GM19025 (cell line): ENCODE results near the gene BCR.

ENCODE experiments used
- ATAC-seq: cut with Tn5 transposase; IDR thresholded peaks from one replicate; pipeline ENCODE4 v1.9.1; 2021; ENCODE audit warnings: mild to moderate bottlenecking, low read depth, moderate library complexity; ENCODE audit not compliant: unreplicated experiment

BCR gene

GRCh38 chr22:23226497-23226850, 46.2 kb downstream of the BCR start:
- ATAC-seq = no peak

- ATAC-seq = no peak
Observed at GRCh38 chr22:23227380-23227779, 47.1 kb downstream of the BCR start.

GRCh38 chr22:23228503-23228902, 48.2 kb downstream of the BCR start:
- no peak for ATAC-seq

DNA sequence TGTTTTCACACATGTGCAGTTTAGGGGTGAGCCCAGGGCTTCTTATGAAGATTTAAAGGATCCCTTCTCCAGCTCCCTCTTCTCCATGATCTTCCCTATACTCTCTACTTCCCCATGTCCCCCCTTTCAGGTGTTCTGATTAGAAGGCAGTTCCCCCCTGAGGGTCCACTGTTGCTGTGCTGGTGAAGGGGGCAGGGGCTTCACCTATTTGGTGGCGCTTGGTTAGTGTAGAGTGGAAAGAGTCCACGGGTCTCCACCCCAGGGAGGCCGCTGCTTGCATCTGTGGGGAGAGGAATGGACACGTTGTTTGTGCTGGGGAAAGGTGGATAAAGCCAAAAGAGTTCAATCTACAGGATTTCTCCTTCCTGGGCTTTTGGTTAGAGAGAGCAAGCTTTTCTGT, 49.3 kb downstream of the BCR start:
- no peak for ATAC-seq

- ATAC-seq = no peak
Observed at GRCh38 chr22:23230348-23231068, 50.2 kb downstream of the BCR start.

GRCh38 chr22:23231471-23232093, 51.3 kb downstream of the BCR start:
- no peak for ATAC-seq

DNA sequence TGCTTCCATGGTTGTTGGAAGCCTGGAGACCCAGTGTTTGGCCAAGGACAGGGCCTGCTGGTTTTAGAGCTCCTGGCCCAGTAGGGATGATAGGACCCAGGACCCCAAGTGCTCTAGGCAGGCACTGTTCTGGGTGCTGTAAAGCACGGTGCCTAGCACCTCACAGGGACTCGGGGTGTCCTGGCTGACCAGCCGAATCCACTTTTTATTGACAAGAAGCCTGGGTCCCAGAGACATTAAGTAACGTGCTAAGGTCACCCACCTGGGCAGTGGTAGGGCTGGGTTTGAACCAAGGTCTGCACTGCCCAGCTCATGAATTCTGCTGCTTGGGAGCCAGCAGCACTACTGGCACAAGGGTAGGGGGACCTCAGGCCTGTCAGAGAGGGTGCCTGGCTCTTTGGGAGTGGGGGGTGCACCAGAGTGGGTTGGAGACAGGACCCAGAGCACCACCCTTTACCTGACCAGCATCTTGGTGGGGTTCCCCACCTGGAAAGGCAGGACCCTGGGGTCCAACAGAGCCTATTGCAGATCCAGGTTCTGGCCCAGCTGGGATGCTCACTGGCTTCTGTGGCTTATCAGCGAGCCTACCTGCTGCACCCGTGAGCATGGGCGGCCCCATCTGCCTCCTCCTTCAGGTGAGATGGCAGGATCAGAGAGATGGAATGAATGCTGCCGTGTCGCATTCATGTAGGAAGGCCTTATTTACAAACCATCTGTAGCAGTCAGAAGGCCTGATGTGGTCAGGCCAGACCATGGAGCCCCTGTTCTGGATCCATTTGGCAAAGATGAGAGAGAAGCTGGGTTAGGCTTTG, 52.0 kb downstream of the BCR start:
- ATAC-seq = no peak

DNA sequence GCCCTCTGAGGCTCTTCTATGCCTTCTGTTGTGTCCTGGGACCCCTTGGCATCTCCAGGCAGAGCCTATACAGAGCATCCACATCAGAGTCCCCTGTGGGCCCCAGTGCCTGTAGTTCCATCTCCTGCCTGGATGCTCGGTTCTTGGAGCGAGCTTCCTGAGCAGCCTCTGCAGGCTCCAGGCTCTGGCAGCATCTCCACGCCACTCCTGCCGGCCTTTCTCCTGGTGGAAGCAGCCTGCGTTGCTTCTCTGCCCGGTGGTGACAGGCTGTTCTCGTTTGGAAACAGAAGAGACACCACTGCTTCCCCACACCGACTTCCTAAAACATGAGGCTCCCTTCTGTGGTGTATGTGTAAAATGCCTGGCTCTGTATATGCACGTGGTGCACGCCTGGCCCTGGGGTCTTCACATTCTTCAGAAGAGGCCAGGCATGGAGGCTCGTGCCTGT, 52.8 kb downstream of the BCR start:
- no peak for ATAC-seq

- ATAC-seq = no peak
Observed at GRCh38 chr22:23233752-23234408, 53.6 kb downstream of the BCR start.

DNA sequence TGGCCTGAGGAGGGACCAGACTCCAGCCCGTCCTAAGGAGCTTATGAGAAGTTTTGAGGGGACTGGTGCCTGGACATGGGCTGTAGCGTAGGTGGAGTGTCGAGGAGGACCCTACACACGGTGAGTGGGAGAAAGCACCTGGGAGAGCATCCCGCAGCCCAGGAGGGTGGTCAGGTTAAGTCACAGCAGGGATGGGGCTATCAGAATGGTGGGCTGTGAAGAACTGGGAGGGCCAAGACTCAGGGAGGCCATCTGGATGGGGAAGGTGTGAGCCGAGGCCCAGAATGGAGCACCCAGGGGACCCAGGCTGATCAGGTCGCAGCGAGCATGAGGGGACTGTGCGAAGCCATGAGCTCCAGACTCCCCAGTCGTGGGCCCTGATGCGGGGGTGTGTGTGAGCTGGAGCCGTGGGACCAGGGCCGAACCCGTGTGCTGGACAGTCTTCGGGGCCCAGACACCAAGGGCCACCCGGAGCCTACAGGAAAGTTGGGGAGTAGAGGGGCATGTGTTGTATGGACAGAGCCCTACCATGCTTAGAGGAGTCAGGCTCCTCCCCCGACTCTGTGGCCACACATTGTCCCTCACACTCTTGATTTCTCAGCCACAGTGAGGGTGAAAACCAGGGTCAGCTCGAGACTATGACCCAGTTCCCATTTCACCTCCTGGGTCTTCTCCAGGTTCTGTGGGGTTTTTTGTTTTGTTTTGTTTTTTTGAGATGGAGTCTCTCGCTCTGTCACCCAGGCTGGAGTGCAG, 54.3 kb downstream of the BCR start:
- ATAC-seq = no peak

DNA sequence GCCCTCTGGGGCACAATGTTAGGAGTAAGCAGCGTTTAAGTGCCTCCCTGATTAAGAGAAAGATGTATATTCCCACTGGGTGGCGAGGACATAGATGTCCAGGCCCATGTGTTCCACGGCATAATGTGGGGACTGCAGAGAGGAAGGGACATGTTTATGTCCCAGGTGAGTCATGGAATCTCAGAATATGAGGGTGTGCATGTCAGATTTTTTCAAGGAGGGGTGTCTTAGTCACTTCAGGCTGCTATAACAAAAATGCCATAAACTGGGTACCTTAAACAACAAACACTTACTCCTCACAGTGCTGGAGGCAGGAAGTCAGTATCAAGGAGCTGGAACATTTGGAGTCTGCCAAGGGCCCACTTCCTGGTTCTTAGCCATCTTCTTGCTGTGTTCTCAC, 55.1 kb downstream of the BCR start:
- no peak for ATAC-seq

DNA sequence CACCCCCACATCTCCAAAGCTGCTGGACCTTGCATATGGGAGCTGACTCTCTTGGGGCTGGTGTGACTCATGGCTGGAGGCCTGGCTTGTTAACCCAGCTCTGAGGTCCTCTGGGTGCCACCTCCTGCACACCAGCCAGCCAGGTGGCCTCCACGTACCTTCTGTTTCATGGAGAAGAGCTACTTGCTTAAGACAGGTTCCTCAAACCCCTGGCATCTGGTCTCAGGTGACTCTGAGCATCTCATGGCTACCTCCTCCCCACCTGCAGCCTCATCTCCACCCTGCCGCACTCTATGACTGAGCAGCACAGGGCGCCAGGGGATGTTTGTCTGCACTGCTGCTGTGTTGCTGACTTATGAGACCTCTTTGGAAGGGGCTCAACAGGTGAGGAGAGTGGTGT, 55.7 kb downstream of the BCR start:
- ATAC-seq = no peak

DNA sequence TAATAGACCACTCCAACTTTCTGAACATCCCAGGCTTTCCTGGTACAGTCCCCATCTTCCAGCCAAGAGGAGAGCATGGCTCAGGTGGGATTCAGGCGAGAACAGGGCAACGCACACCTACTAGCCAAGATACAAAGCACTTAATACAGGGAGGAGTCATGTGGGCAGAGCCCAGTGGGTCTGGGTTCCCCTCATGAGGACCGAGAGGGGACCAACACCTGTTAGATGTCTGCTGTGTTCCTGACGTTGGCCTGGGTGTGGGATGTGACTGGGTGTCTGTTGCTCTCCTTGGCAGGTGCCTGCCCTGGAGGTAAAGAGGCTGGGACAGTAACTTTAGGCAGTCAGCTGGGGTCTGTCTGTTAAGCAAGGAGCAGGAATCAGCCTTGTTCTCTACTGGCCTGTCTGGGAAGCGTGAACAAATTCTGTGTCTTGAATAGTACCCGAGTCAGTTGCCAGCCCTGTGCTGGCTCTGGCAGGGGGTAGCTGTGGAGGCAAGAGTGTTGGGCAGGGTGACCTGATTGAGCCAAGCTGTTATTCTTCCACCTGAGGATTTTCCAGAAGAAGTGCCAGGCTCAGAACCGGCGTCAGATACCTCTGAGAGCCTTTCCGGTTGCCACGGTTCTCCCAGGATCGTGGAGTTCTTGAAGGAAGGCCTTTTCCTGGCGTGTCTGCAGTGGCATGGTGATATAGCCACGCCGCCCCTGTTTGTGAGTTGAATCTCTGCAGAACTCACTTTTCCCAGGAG, 56.3 kb downstream of the BCR start:
- ATAC-seq = no peak

GRCh38 chr22:23237201-23237798, 57.0 kb downstream of the BCR start:
- ATAC-seq = no peak

- no peak for ATAC-seq
Observed at GRCh38 chr22:23237841-23238240, 57.5 kb downstream of the BCR start.

DNA sequence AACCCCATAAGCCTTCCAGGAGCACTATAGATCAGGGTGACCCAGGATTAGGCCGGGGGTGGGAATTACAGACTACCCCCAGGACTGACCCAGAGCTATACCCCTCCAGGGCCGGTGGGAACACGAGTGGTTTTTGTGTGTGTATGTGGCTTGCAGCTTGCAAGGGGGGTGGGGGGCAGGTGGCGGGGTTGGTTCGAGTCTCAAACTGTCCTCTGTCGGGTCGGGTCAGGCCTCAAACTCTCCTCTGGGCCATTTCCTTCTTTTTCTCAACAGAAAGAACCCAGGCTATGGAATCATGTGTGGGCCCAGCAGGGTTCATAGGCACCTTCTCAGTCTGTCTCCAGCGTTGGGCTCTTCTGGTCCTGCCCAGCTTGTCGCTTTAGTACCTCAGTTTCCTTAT, 58.4 kb downstream of the BCR start:
- ATAC-seq = no peak

- no peak for ATAC-seq
Observed at GRCh38 chr22:23239429-23239828, 59.1 kb downstream of the BCR start.

- ATAC-seq = no peak
Observed at GRCh38 chr22:23240639-23241389, 60.5 kb downstream of the BCR start.
